ENCODE measurements around the gene S1PR1. TPM values are rescaled to one million over a fixed set of nuclear protein-coding genes. Genes with fewer than 3 reads are reported as not detected.

Gene S1PR1
- total and polyA plus RNA-seq, 2 experiments from 2014 or later = 58.1 to 58.6 TPM

- peaks cover 8% of the 10 kb centered on the region for H3K4me1 ChIP-seq (ENCODE audit: low read depth)
- no peak overlapping the region for H3K4me3 ChIP-seq
- H3K27me3 ChIP-seq = no peaks in the 10 kb centered on the region
- H3K36me3 ChIP-seq = peaks cover 14% of the 10 kb centered on the region
- no peak for TF ChIP-seq CTCF (IDR thresholded peaks at IDR 0.05; ENCODE audit: low read depth, low read length)
- H3K27ac ChIP-seq = no peak overlapping the region
- H3K9me3 ChIP-seq (ENCODE audit: low read depth) = no peaks in the 10 kb centered on the region
- DNase-seq (ENCODE audit: low read depth in 1 of 2, low spot score in 1 of 2) = no peak
Observed at GRCh38 chr1:101245246-101245927, 8.6 kb downstream of the S1PR1 start.

- no peak for TF ChIP-seq CTCF (IDR thresholded peaks at IDR 0.05; ENCODE audit: low read depth, low read length)
- DNase-seq (ENCODE audit: low read depth in 1 of 2, low spot score in 1 of 2) = no peak
- Histone ChIP-seq H3K9me3 (ENCODE audit: low read depth) (no peaks in the 10 kb centered on the region), H3K4me3 (no peak overlapping the region), H3K36me3 (no peaks in the 10 kb centered on the region), H3K27ac (no peak overlapping the region), H3K27me3 (no peaks in the 10 kb centered on the region), H3K4me1 (ENCODE audit: low read depth) (peaks cover 18% of the 10 kb centered on the region)
Observed at GRCh38 chr1:101247404-101248287, 10.8 kb downstream of the S1PR1 start.

GRCh38 chr1:101250222-101250621 is 13.4 kb downstream of the S1PR1 start:
- H3K4me1 ChIP-seq (ENCODE audit: low read depth) = peaks cover 21% of the 10 kb centered on the region

GRCh38 chr1:101250656-101251272 is 13.9 kb downstream of the S1PR1 start:
- peaks cover 21% of the 10 kb centered on the region for H3K4me1 ChIP-seq (ENCODE audit: low read depth)
- H3K27ac ChIP-seq = peak overlapping the region; percentile 38
- H3K27me3 ChIP-seq = no peaks in the 10 kb centered on the region
- DNase-seq (ENCODE audit: low read depth in 1 of 2, low spot score in 1 of 2) = peak in 1 of 2 donors; percentile 18
- H3K9me3 ChIP-seq (ENCODE audit: low read depth) = no peaks in the 10 kb centered on the region
- no peak for TF ChIP-seq CTCF (IDR thresholded peaks at IDR 0.05; ENCODE audit: low read depth, low read length)
- H3K4me3 ChIP-seq = no peak overlapping the region
- H3K36me3 ChIP-seq = no peaks in the 10 kb centered on the region

More at GRCh38 chr1:101250222-101250621, 13.4 kb downstream of the S1PR1 start:
- no peaks in the 10 kb centered on the region for H3K27me3 ChIP-seq
- H3K9me3 ChIP-seq (ENCODE audit: low read depth) = no peaks in the 10 kb centered on the region
- no peak overlapping the region for H3K27ac ChIP-seq
- H3K4me3 ChIP-seq = no peak overlapping the region
- no peak for DNase-seq (ENCODE audit: low read depth in 1 of 2, low spot score in 1 of 2)
- no peak for TF ChIP-seq CTCF (IDR thresholded peaks at IDR 0.05; ENCODE audit: low read depth, low read length)
- no peaks in the 10 kb centered on the region for H3K36me3 ChIP-seq

GRCh38 chr1:101251504-101251903 is 14.7 kb downstream of the S1PR1 start:
- no peak overlapping the region for H3K27ac ChIP-seq
- no peak overlapping the region for H3K4me3 ChIP-seq
- H3K36me3 ChIP-seq = no peaks in the 10 kb centered on the region
- H3K4me1 ChIP-seq (ENCODE audit: low read depth) = peaks cover 13% of the 10 kb centered on the region
- no peak for TF ChIP-seq CTCF (IDR thresholded peaks at IDR 0.05; ENCODE audit: low read depth, low read length)
- no peaks in the 10 kb centered on the region for H3K9me3 ChIP-seq (ENCODE audit: low read depth)
- H3K27me3 ChIP-seq = no peaks in the 10 kb centered on the region
- DNase-seq (ENCODE audit: low read depth in 1 of 2, low spot score in 1 of 2) = no peak

All from cardiac muscle cell (in vitro differentiated cells and primary cell).